ENCODE data around the gene PIP5K1B.

DNA sequence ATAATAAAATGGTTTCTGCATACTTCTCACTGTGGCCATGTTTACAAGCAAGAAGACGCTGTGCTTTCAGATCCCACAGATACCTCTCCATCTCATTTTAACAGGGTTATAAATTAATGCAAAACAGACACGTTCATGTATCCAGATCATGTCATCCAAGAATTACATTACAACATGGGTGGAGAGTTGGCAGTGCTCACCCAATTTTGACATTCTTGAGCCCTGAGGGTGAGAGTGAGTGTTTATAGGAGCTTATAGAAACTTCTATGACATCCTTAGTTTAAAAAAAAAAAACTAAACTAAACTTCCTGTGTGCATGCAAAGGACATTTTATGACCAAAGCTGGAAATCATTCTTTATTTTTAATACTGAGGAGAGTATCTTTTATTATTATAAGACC is 299.8 kb downstream of the PIP5K1B start:
- TF ChIP-seq ZKSCAN8 (CRISPR knock-in tag; IDR thresholded peaks at IDR 0.05; ENCODE audit: borderline replicate concordance) = no peak
- no peak for TF ChIP-seq TAF1 (CRISPR knock-in tag; IDR thresholded peaks at IDR 0.05)
- no peak for TF ChIP-seq RFX5 (IDR thresholded peaks at IDR 0.05; ENCODE audit: low read depth, low read length)
- no peak for TF ChIP-seq HINFP (CRISPR knock-in tag; IDR thresholded peaks at IDR 0.05; ENCODE audit: low read depth)
